Gastrocnemius medialis (tissue), 4 donors: Measurements from ENCODE around the gene ENOX1.

Experiments used
- POLR2A ChIP-seq, 2 donors: fragments of 450-650 bp; IDR thresholded peaks; one replicate each; pipeline ENCODE4 v1.6.1; 2017; ENCODE audit warnings: antibody characterized with exemption in 2 of 2, mild to moderate bottlenecking in 2 of 2, moderate library complexity in 2 of 2
- TF ChIP-seq, protein P1 (sequence below), 5 experiments: fragments of 450-650 bp in 3 of 5; fragments of 200-600 bp in 2 of 5; sonication (generic) in 2 of 5; IDR thresholded peaks in 4 of 5; conservative IDR thresholded peaks in 1 of 5; 1 replicate in 4 of 5; 2 replicates in 1 of 5; pipeline ENCODE4 v1.5.1; 2016 to 2019; ENCODE audit warnings: antibody characterized with exemption in 5 of 5, mild to moderate bottlenecking in 3 of 5, moderate library complexity in 3 of 5

DNA sequence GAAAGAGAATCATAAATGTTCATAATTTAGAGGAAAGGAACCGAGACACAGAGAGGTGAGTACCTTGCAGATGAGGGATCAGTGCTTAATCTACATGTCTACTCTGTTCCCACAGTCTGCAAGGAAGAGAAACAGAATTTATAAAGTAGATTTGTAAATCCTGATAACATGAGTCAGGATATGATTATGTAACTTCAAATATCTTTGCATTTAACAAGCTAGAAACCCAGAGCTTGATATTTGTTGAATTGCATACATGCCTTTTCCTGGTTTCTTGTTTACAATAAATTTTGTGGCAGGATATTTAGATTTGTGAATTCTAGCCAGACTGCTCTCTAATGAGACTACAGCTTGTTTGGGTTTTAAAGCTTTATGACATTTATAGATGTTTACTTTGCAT lies 219.2 kb downstream of the ENOX1 start:
- TF ChIP-seq, protein P1, sequence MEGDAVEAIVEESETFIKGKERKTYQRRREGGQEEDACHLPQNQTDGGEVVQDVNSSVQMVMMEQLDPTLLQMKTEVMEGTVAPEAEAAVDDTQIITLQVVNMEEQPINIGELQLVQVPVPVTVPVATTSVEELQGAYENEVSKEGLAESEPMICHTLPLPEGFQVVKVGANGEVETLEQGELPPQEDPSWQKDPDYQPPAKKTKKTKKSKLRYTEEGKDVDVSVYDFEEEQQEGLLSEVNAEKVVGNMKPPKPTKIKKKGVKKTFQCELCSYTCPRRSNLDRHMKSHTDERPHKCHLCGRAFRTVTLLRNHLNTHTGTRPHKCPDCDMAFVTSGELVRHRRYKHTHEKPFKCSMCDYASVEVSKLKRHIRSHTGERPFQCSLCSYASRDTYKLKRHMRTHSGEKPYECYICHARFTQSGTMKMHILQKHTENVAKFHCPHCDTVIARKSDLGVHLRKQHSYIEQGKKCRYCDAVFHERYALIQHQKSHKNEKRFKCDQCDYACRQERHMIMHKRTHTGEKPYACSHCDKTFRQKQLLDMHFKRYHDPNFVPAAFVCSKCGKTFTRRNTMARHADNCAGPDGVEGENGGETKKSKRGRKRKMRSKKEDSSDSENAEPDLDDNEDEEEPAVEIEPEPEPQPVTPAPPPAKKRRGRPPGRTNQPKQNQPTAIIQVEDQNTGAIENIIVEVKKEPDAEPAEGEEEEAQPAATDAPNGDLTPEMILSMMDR (IDR thresholded peaks at IDR 0.05 in 4 of 5, conservative IDR thresholded peaks at IDR 0.05 in 1 of 5): no peak
- TF ChIP-seq POLR2A (IDR thresholded peaks at IDR 0.05): no peak
